Kidney (tissue), 14 donors: ENCODE measurements around the gene RFC3. TPM values are rescaled to one million over a fixed set of nuclear protein-coding genes. Genes with fewer than 3 reads are reported as not detected.

Experiments
- DNase-seq, 5 donors: peaks; one replicate each; pipeline ENCODE4 v3.0.0-alpha.2; 2013 to 2020
- FAIRE-seq: peaks from 2 replicates; lab custom pipeline; 2012; peaks lifted over from hg19 to GRCh38; lab: Jason Lieb, UNC
- H3K27ac ChIP-seq, 2 donors: one replicate each; pipeline ENCODE4 v1.7.0; 2013; ENCODE audit warnings: low read depth in 2 of 2, low read length in 2 of 2, inconsistent platforms in 1 of 2
- H3K27me3 ChIP-seq: one replicate; pipeline ENCODE4 v1.7.1; 2013; ENCODE audit warnings: low read length, inconsistent platforms; ENCODE audit not compliant: control insufficient read depth, insufficient read depth
- H3K36me3 ChIP-seq, 3 donors: one replicate each; pipeline versions ENCODE4 v1.7.0 to v1.7.1; 2013; ENCODE audit warnings: low read length in 3 of 3, control low read depth in 1 of 3, inconsistent platforms in 1 of 3; ENCODE audit not compliant: insufficient read depth in 3 of 3, control insufficient read depth in 2 of 3
- H3K4me1 ChIP-seq, 3 donors: one replicate each; pipeline versions ENCODE4 v1.7.0 to v1.7.1; 2013; ENCODE audit warnings: low read length in 3 of 3, inconsistent platforms in 1 of 3, low read depth in 1 of 3; ENCODE audit not compliant: control insufficient read depth in 2 of 3, insufficient read depth in 2 of 3
- H3K4me3 ChIP-seq, 3 donors: one replicate each; pipeline versions ENCODE4 v1.7.0 to v1.8.1; 2013; ENCODE audit warnings: low read length in 3 of 3, control low read depth in 1 of 3, inconsistent platforms in 1 of 3
- H3K9ac ChIP-seq, 3 donors: one replicate each; pipeline versions ENCODE4 v1.7.0 to v1.7.1; 2013; ENCODE audit warnings: low read length in 3 of 3, control low read depth in 1 of 3, inconsistent platforms in 1 of 3
- H3K9me3 ChIP-seq, 3 donors: one replicate each; pipeline versions ENCODE4 v1.7.0 to v1.7.1; 2013; ENCODE audit warnings: low read length in 3 of 3, control low read depth in 1 of 3, inconsistent platforms in 1 of 3; ENCODE audit not compliant: control insufficient read depth in 2 of 3, insufficient read depth in 1 of 3
- intact Hi-C: fragments of 100-400 bp; cut with DNase I; formaldehyde crosslinking; loops from one replicate; pipeline ENCODE4 v1.11.1; 2022
- polyA plus RNA-seq: library from polyadenylated mRNA; stranded (reverse); fragments of 350-450 nt; fragmentation: Illumina TruSeq; extraction: RNeasy Lipid Tissue Mini Kit (QIAGEN cat#74804); gene quantifications from one replicate; pipeline ENCODE4 v1.2.3, GENCODE V29; 2014; ENCODE audit warnings: low read depth, low replicate concordance; ENCODE audit not compliant: insufficient read depth
- total RNA-seq: library from RNA; stranded (reverse); fragmentation: NEBNext Ultra II Directional; extraction: Animal tissue kit (Norgen Biotek cat#: 25700); gene quantifications from one replicate; pipeline ENCODE4 v1.2.1, GENCODE V29; 2021
- TF ChIP-seq, protein P1 (sequence below): IDR thresholded peaks from 3 replicates; pipeline ENCODE4 v1.5.1; 2012; ENCODE audit warnings: mild to moderate bottlenecking, moderate library complexity, borderline replicate concordance; ENCODE audit not compliant: insufficient read depth; ENCODE audit errors: extremely low read depth
- donor health status: control.
- donor health status: control.
- donor health status: control.
- donor health status: control.
- donor health status: control.
- donor health status: DM: yes; HTN: yes; CAD: no.
- donor health status: Normal renal cell carcinoma (clear cell type).

RFC3 gene
- total and polyA plus RNA-seq, 2 donors from 2014 or later, result 2.7 to 8.2 TPM

DNA sequence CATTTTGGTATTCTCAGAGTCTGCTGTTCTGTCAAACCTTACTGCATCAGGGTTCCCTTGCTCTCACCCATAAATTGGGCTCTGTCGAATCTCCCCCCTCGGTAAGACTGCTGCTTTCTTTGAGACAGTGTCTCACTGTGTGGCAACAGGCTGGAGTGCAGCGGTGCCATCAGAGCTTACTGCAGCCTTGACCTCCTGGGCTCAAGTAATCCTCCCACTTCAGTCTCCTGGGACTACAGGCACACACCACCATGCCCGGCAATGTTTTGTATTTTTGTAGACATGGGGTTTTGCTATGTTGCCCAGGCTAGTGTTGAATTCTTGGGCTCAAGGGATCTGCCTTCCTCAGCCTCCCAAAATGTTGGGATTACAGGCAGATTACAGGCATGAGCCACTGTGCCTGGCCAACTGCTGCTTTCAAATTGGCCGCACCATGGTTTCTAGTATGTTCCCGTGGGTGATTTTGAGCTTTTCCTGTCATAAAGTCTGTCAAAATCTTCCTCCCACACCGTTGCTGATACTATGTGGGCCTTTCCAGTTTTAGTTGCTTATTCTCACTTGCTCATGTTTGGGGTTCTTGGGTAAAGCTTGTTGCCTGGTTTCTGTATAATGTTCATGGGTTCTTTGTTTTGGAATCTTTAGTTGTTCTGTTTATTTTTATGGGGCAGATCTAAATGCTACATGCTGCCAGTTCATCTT is 10.6 kb downstream of the RFC3 start:
- H3K4me1 ChIP-seq, result no peaks in the 10 kb centered on the region
- no peak overlapping the region for H3K27ac ChIP-seq
- intact Hi-C loops, result no loop called here
- no peaks in the 10 kb centered on the region for H3K27me3 ChIP-seq
- TF ChIP-seq, protein P1, sequence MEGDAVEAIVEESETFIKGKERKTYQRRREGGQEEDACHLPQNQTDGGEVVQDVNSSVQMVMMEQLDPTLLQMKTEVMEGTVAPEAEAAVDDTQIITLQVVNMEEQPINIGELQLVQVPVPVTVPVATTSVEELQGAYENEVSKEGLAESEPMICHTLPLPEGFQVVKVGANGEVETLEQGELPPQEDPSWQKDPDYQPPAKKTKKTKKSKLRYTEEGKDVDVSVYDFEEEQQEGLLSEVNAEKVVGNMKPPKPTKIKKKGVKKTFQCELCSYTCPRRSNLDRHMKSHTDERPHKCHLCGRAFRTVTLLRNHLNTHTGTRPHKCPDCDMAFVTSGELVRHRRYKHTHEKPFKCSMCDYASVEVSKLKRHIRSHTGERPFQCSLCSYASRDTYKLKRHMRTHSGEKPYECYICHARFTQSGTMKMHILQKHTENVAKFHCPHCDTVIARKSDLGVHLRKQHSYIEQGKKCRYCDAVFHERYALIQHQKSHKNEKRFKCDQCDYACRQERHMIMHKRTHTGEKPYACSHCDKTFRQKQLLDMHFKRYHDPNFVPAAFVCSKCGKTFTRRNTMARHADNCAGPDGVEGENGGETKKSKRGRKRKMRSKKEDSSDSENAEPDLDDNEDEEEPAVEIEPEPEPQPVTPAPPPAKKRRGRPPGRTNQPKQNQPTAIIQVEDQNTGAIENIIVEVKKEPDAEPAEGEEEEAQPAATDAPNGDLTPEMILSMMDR, result no peak
- H3K9ac ChIP-seq, result no peak overlapping the region
- FAIRE-seq, result no peak
- DNase-seq, result no peak
- H3K9me3 ChIP-seq, result no peaks in the 10 kb centered on the region
- peaks cover 0 to 4% (median 0%) of the 10 kb centered on the region in 3 donors for H3K36me3 ChIP-seq
- H3K4me3 ChIP-seq, result no peak overlapping the region

DNA sequence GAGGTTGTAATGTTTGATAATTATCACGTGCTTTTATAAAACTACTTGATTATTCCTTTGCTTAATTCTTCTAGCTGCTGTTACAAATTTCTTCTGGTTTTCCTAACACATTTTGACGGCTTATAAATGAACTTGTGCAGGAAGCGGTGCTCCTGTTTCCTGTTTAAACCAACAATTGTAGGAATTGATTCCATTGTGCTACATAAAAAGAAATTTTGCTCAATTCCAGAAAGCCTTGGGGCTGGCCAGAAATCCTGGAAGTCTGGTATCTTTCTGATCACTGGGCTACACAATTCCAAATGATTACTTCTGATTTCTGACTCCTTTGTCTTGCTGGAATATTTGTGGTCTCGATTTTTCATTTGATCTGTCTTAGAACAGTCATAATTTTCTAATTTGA is 14.9 kb downstream of the RFC3 start:
- Histone ChIP-seq H3K27ac (no peak overlapping the region), H3K9me3 (no peaks in the 10 kb centered on the region), H3K9ac (no peak overlapping the region), H3K4me3 (no peak overlapping the region), H3K4me1 (no peaks in the 10 kb centered on the region), H3K27me3 (no peaks in the 10 kb centered on the region), H3K36me3 (peaks cover 0 to 6% (median 4%) of the 10 kb centered on the region in 3 donors)
- FAIRE-seq (no peak), DNase-seq (peak in 1 of 5 donors; percentile 2)
- intact Hi-C loops, result no loop called here
- TF ChIP-seq, protein P1, result no peak

DNA sequence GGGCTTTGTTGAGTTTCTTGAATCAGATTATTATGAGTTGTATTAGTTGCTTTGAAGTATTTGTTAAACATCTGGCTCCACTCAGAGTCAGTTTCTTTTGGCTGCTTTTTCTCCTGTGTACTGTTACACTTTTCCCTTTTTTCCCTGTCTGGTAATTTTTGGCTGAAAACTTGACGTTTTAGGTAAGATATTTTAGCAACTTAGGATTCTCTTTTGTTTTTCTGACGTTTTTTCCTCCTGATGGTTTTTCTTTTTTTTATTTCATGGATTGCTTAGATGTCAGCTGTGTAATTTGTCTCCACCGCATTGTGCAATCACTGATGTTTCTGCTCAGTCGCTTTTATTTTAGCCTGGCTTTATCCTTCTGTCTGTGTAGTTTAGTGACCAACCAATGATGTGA is 20.7 kb downstream of the RFC3 start:
- Histone ChIP-seq H3K4me3 (no peak overlapping the region), H3K9ac (no peak overlapping the region), H3K27ac (no peak overlapping the region), H3K27me3 (no peaks in the 10 kb centered on the region), H3K4me1 (no peaks in the 10 kb centered on the region), H3K9me3 (no peaks in the 10 kb centered on the region), H3K36me3 (peaks cover 0 to 6% (median 0%) of the 10 kb centered on the region in 3 donors)
- intact Hi-C loops, result no loop called here
- TF ChIP-seq, protein P1, result no peak
- DNase-seq (peak in 1 of 5 donors; percentile 39), FAIRE-seq (no peak)
